ENCODE results near the gene PIP5K1A.

The PIP5K1A gene

DNA sequence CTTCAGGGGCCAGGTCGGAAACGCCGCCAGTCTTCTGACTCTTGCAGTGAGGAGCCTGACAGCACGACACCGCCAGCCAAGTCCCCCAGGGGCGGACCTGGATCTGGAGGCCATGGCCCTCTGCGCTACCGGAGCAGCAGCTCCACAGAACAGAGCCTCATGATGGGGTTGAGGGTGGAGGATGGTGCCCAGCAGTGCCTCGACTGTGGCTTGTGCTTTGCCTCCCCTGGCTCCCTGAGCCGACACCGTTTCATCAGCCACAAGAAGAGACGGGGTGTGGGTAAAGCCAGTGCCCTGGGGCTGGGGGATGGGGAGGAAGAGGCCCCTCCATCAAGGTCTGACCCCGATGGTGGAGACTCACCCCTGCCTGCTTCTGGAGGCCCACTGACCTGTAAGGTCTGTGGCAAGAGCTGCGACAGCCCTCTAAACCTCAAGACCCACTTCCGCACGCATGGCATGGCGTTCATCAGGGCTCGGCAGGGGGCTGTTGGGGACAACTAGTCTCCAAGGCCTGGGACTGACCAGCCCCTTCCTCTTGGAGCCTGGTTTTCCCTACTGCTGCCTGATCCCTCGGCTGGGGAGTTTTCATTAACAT, 92.5 kb downstream of the PIP5K1A start:
- no peak for DNase-seq

DNA sequence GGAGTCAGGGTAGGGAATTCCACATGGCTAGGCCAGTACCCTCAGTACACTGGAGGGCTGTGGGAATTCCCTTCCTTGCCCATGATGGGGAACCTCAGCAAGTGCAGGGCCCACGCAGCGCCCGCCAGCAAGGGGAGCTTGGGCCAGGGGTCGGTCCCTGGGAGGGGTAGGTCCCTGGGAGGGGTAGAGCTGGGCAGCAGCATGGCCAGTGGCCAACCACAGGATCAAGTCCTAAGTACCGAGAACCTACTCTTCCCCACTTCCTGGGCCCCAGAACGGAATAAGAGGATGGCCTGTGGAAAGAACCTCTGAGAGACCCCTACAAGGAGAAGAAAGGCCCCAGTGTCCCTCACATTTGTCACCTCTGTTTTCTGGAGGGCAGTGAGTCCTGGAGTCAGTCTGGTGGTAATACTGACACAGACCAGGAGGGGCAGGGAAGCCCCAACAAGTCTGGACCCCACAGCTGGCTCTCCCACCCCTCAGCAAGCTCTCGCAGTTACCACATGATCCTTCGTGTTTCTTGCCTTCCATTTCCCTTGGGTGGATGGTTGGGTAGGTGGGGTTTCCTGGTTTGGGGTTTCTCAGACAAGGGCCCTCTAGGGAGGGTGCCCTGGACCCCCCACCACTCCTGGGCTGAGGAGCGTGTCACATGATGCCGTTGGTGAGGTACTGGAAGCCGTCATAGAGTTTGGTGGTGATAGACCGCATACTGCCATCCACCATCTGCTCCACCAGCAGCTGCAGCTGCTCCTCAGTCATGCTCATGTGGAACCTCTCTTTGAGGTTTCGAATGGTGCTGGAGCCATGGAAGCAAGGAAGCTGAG, 94.1 kb downstream of the PIP5K1A start:
- DNase-seq, result no peak

DNA sequence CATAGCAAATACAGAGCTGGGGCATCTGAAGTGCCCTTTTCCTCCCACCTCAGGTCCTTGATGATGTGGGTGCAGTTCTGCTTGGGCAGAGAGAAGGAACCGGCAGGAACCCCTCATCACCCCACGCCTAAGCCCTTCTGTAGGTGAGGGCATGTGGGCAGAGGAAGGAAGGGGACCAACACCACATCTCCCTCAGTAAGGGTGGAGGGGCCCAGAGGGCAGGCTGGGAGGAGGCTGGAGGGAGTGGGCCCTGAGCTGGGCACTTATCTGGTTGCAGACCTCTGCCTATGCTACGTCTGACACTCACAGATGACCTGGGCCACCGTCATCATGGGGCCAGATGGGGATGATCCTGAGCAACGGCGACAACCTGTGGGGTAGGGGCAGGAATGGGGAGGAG, 94.7 kb downstream of the PIP5K1A start:
- no peak for DNase-seq

DNA sequence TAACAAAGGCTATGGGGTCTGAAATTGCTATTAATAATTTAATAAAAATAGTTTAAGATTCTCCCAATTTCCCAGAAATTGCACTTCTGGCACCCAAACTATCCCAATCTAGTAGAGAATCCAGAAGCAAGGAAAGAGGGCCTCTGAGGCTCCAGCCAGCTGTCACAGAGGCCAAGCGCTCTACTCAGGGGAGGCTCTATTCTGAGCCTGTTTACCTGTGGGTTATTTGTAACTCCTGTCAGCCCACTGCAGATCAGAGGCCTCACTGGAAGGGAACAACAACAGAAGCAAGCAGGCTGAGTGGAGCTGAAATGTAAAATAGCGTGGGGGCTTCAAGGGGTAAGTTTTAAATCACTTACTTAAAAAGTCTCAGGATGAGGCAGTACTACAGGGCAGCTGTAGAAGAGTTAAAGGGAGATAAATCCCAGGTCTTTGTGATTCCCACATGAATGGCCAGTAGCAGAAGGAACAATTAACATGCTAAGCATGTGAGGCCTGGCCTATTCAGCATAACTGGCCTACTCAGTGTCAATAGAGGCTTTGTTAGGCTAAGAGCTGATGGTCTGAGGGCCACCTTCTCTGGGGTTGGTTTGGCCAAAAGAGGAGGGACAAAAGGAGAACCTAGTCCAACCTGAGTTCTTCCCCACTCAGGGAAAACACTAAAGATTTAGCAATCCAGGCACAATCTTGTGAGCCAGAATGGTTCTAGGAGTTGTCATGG, 96.5 kb downstream of the PIP5K1A start:
- no peak for DNase-seq
